AG09309 (cell line): ENCODE data around the gene JAK1.

Source experiments
- DNase-seq: peaks from one replicate; pipeline ENCODE4 v3.0.0-alpha.2; 2010; ENCODE audit warnings: low read depth
- H3K4me3 ChIP-seq: 2 replicates; pipeline ENCODE4 v1.5.1; 2011; ENCODE audit warnings: mild to moderate bottlenecking, low read depth, low read length, moderate library complexity; ENCODE audit not compliant: control insufficient read depth
- CTCF ChIP-seq: IDR thresholded peaks from 2 replicates; pipeline ENCODE4 v1.5.1; 2011; ENCODE audit warnings: mild to moderate bottlenecking, low read depth, low read length, inconsistent platforms; ENCODE audit not compliant: insufficient read depth, control insufficient read depth; ENCODE audit errors: missing control alignments

JAK1 gene

GRCh38 chr1:64842224-64842623 is 124.1 kb downstream of the JAK1 start:
- no peak for TF ChIP-seq CTCF
- DNase-seq: no peak
- no peak overlapping the region for H3K4me3 ChIP-seq

DNA sequence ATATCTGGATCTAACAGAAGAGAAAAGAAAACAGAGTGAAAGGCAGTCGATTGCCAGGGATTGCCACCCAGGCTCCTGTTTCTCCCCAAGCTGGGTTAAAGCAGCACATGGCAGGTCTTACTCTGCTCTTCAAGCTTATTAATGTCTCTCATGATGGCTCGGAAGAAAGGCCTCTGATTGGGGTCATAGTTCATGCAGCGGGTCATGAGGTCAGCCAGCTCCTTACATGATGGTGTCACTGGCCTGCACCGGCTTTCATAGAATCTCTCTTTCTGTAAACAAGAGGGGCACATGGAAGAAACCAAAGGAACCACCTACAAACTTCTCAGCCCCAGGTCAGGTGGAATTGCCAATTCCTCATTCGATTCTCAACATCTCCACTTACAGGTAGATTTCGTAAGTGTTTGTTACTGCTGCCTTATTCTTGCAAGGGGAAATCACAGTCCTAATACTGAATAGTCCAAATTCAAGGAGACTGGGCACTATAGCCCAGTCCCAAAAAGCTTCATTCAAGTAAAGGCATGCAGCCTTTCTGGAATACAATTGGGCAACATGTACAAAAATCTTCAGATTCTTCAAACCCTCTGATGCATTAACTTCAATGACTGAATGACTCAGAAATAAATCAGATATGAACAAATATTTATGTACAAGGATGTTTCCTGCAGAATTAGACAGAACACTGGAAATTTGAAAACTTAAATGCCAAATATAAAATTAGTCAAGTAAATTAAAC is 124.9 kb downstream of the JAK1 start:
- TF ChIP-seq CTCF: no peak
- no peak for DNase-seq
- no peak overlapping the region for H3K4me3 ChIP-seq

DNA sequence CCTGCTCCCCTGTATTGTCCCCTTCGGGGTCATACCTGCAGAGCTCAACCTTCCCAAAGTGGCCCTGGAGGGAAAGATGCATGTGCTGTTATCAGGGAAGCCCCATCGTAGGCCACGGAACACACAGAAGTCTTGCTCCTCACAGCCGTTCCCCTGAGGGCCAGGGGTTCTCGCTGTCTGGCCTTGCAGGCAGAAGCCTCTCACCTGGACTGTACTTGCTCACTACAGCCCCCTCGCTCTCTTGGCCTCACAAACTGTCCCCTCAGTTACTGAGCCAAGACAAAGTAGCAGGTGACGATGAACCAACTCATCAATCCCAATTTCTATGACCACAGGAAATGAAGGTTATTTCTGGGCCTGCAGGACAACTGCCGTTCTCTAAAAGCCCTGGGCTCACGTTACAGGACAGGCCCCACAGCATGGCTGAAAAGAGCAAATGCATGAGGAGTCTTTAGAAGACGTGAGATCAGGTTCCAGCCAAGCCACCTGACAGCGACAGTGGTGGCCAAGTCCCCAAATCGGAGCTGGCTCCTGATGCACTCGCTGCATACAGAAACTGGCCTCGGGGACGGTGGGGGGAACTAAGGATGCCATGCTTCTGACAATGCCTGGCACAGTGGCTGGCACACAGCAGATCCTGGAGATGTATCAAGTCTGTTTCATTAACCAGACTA is 126.5 kb downstream of the JAK1 start:
- DNase-seq: no peak
- TF ChIP-seq CTCF: no peak

DNA sequence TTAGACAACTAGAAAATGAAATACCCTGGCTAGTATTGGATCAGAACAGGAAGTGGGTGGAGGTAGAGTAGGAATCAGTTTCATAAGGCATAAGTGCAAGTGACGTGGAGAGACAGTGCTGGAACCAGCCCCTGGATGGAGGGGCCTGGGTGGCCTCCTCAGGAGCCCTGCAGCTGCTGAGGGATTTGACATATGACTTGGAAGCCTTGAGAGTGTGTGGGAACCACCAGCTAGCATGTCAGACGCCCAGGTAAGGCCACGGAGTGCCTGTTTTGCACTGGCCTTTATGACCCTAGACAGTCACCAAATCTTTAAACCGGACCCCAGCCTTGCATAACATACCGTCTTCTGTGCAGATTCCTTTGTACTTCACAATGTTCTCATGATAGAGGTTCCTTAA is 127.1 kb downstream of the JAK1 start:
- TF ChIP-seq CTCF: no peak
- DNase-seq: no peak
- no peak overlapping the region for H3K4me3 ChIP-seq

More for the DNA sequence above, 126.5 kb downstream of the JAK1 start:
- no peak overlapping the region for H3K4me3 ChIP-seq

GRCh38 chr1:64838486-64838885 is 127.9 kb downstream of the JAK1 start:
- DNase-seq: no peak
- TF ChIP-seq CTCF: no peak
- H3K4me3 ChIP-seq: no peak overlapping the region

DNA sequence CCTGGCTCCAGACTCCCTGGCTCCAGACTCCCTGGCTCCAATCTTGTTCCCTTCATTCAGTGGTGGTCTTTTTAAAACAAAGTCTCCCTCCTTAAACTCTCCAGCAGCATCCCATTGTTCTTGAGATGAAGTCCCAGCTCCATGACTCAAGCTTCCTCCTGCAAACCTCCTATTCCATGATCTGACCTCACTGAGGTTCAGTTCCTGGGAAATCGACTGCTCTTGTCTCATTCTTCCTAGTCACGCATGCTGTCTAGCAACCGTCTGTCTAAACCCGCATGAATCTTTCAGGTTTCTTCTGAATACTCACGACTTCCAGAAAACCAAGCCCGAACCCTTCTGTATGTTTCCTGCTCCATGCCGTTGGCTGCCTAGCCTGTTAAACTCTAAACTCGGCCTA is 129.5 kb downstream of the JAK1 start:
- no peak for TF ChIP-seq CTCF

GRCh38 chr1:64834734-64835133 is 131.6 kb downstream of the JAK1 start:
- TF ChIP-seq CTCF: no peak
- no peak overlapping the region for H3K4me3 ChIP-seq
- DNase-seq: peak; percentile 44

More for the DNA sequence above, 129.5 kb downstream of the JAK1 start:
- no peak overlapping the region for H3K4me3 ChIP-seq
- DNase-seq: no peak
